Activated gamma-delta T cell treated with anti-CD3 and anti-CD28 coated beads, Interleukin-2, amount 50 U/mL, for 16 hours (primary cell): ENCODE results near the gene ATRNL1.
"Not testable (repeated sequence)": the region's sequence is repeated elsewhere in the genome, so short reads cannot be mapped to it uniquely, and the experiment has no call there.

Experiments
- DNase-seq: peaks from one replicate; pipeline ENCODE4 v3.0.0-alpha.2; 2020; ENCODE audit warnings: low read depth

ATRNL1 gene

GRCh38 chr10:115209133-115209532 lies 116.0 kb downstream of the ATRNL1 start:
- no peak for DNase-seq

DNA sequence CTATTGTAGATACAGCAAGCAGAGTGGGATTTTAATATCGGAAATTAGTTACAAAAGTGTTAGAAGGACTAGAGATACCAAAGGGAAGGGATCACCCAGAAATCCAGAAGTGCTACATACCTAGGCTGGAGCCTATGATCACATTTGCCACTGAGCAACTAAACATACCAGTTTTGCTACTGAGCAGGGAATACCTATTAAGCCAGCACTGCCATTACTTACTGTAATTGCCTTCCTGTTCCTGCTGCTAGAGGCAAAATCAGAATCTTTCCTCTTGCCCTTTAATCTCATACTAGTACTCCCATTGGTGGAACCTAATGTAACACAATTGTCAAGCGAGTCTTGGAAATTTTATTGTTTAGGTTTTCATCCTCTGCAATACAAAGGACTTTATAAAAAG lies 121.7 kb downstream of the ATRNL1 start:
- DNase-seq, result no peak

- DNase-seq, result no peak
Observed at GRCh38 chr10:115219203-115219602, 126.0 kb downstream of the ATRNL1 start.

- DNase-seq, result no peak
Observed at GRCh38 chr10:115222039-115222438, 128.9 kb downstream of the ATRNL1 start.

- no peak for DNase-seq
Observed at GRCh38 chr10:115239761-115240160, 146.6 kb downstream of the ATRNL1 start.

DNA sequence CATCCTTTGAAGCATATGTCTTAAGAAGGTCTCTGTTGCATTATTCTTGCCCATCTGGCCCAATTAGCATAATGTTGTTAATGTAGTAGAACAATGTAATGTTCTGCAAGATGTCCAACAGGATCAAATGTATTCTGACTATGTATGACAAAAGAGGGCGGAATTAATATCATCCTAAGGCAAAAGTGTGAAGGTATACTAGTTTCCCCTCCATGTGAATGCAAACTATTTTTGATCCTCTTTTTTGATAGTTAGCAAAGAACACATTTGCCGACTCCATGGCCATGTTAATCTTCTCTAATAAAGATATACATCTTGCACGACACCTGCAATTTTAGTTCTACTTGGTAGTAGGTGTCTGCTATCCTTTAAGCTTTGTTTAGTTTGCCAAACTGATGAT lies 157.6 kb downstream of the ATRNL1 start:
- DNase-seq, result no peak

- not testable (repeated sequence) for DNase-seq
Observed at GRCh38 chr10:115253765-115254164, 160.6 kb downstream of the ATRNL1 start.

- DNase-seq, result no peak
Observed at GRCh38 chr10:115272482-115272881, 179.3 kb downstream of the ATRNL1 start.

DNA sequence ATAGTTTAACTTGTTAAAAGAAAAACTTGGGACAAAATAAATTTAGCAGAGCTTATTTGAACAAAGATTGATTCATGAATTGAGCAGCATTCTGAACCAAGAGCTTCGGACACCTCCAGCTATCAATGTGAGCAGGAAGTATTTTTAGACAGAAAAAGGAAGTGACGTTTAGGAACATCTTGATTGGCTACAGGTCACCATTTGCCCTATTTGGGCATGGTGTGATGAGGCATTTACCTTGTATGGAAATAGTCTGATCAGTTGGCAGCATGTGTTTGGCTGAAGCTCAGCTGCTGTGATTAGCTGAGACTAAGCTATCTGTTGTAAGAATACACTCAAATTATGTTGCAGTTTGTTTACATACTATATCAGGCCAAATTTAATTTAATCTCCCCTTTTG lies 185.1 kb downstream of the ATRNL1 start:
- DNase-seq, result no peak

DNA sequence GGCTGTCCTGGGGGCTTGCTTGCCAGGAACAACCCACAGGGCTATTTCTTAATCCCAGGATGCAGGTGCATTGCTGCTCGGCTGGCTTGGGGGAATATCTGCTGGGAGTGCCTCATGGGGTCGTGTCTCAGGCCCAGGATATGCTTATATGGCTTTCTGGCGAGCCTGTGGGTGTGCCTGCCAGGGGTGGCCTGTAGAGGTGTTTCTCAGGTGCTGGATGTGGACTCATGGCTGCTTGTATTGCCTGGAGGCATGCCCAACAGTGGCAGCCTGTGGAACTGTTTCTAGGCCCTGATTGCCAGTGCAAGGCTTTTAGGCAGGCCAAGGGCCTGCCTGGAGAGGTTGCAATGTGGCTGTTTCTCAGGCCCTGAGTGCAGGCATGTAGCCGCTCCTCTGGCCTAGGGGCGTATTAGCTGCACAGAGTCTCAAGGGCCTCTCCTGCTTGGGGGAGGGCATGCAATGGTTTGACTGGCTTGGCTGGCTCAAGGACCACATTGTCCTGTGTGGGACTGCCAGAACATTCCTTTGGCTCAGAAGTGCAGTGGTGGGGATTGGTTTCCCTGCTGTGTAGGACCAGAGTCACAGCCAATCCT lies 202.1 kb downstream of the ATRNL1 start:
- no peak for DNase-seq

DNA sequence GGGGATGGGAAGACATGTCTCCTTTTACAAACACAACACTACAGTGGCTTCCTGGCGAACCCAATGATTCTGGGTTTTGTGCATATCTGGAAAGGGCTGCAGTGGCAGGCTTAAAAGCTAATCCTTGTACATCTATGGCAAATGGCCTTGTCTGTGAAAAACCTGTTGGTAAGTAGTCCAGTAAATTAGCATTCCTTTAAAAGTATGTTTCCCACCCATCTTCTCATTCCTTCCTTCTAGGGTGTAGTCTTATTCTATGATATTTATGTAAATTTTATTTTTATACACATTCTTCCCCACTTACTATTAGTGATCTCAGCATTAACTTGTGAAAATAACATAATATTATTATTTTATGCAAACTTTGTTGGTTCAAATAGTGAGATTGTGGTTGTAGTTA lies 206.9 kb downstream of the ATRNL1 start:
- no peak for DNase-seq

- DNase-seq, result not testable (repeated sequence)
Observed at GRCh38 chr10:115319669-115320068, 226.5 kb downstream of the ATRNL1 start.

- no peak for DNase-seq
Observed at GRCh38 chr10:115321360-115321759, 228.2 kb downstream of the ATRNL1 start.

DNA sequence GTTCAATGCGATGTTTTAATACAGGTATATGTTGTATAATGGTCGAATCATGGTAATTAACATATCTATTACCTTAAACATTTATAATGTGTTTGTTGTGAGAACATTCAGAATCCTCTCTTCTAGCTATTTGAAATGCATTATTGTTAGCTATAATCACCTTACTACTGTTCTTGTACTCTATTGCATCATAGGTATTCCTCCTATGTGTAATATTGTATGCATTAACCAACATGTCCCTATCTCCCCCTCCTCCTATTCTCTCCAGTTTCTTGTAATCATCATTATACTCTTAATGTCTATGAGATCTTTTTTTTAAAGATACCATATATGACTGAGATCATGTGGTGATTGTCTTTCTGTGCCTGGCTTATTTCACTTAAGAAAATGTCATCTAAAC lies 235.2 kb downstream of the ATRNL1 start:
- DNase-seq, result no peak

GRCh38 chr10:115335366-115335765 lies 242.2 kb downstream of the ATRNL1 start:
- no peak for DNase-seq

GRCh38 chr10:115355162-115355760 lies 262.1 kb downstream of the ATRNL1 start:
- DNase-seq, result no peak

- DNase-seq, result not testable (repeated sequence)
Observed at GRCh38 chr10:115367920-115368319, 274.8 kb downstream of the ATRNL1 start.

GRCh38 chr10:115379064-115379463 lies 285.9 kb downstream of the ATRNL1 start:
- DNase-seq, result no peak

- DNase-seq, result no peak
Observed at GRCh38 chr10:115384665-115385064, 291.5 kb downstream of the ATRNL1 start.

GRCh38 chr10:115390607-115391006 lies 297.4 kb downstream of the ATRNL1 start:
- no peak for DNase-seq

- no peak for DNase-seq
Observed at GRCh38 chr10:115398026-115398425, 304.9 kb downstream of the ATRNL1 start.

DNA sequence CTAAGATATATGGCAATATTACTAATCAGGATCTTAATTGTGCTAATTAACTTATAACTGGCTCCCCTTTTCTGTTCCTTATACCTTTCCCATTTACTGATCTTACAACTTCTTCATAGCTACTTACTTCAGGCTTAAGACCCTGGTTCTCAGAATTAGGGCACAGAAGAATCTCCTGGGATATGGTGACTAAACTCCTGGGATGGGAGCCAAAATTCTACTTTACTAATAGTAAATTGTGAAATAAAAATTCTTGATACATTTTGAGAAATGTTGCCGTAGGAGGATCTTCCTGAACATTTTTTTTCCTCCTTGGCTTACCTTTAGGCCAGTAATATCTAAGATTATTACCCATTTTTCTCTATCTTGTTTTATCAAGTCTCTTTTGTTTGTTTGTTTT lies 309.5 kb downstream of the ATRNL1 start:
- DNase-seq, result no peak

DNA sequence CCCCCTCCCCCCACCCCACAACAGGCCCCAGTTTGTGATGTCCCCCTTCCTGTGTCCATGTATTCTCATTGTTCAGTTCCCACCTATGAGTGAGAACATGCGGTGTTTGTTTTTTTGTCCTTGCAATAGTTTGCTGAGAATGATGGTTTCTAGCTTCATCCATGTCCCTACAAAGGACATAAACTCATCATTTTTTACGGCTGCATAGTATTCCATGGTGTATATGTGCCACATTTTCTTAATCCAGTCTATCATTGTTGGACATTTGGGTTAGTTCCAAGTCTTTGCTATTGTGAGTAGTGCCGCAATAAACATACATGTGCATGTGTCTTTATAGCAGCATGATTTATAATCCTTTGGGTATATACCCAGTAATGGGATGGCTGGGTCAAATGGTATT lies 312.7 kb downstream of the ATRNL1 start:
- DNase-seq, result not testable (repeated sequence)

DNA sequence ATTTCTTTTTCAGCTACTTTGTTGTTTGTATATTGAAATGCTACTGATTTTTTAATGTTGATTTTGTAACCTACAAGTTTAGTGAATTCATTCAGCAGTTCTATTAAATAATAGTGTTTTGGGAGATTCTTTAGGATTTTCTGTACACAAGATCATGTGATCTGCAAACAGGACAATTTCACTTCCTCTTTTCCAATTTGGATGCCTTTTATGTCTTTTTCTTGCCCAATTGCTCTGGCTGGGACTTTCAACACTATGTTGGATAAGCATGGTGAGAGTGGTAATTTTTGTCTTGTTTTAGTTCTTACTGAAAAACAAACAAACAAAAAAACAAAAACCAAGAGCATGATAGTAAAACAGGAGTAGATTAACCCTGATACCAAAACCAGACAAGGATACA lies 316.2 kb downstream of the ATRNL1 start:
- no peak for DNase-seq
